ENCODE measurements around the gene ARHGAP6. TPM values are rescaled to one million over a fixed set of nuclear protein-coding genes. Genes with fewer than 3 reads are reported as not detected.
"Not testable (repeated sequence)": the region's sequence is repeated elsewhere in the genome, so short reads cannot be mapped to it uniquely, and the experiment has no call there.

The ARHGAP6 gene
- polyA plus RNA-seq, 1 donor = 5.1 TPM

DNA sequence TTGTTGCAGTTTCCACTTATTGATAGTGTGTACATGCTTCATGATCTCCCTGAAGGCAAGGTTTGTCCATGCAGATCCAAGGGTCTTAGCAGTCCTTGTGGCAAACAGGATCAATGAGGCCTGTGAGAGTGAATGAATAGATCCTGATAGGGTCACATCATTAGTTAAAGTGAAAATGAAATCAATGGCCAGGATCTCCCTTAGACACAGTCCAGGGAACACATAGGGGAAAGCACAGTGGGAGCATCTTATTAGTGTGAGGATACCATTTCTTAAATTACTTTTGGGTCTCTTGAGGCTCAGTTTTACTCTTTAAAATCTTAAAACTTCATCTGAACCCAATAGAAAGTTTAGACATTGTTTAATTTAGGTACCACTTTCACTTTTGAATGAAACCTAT lies 59.3 kb downstream of the ARHGAP6 start:
- no peak for DNase-seq

DNA sequence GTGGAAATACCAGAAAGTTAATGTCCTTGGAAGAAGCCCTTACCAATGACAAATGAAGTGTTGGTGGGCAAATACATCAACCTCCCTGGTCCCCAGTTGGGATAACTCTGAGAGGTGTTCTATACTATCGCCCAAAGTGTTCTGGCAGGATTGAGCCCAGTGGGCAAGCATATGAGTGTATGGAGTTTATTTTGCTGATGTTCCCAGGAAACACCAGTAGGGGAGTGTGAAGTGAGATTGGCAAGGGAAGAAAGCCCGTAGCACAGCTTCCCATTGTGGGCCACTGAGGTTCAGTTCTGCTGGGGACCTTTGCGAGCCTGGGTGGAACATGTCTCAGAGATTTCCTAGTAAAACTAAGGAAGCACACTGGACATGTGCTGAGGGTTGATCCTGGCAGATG lies 65.1 kb downstream of the ARHGAP6 start:
- no peak overlapping the region for H3K27ac ChIP-seq (ENCODE audit: low read length)
- H3K36me3 ChIP-seq (ENCODE audit: control insufficient read depth, insufficient read depth, low read length) = no peaks in the 10 kb centered on the region
- no CpG with 5 or more reads among the region's 3 CpGs for WGBS (ENCODE audit: insufficient coverage, low lambda C conversion rate)
- no peak overlapping the region for H3K4me3 ChIP-seq (ENCODE audit: low read length)
- no peaks in the 10 kb centered on the region for H3K27me3 ChIP-seq (ENCODE audit: control insufficient read depth, insufficient read depth, low read length)
- DNase-seq = no peak
- H3K4me1 ChIP-seq (ENCODE audit: control insufficient read depth, insufficient read depth, low read length) = no peaks in the 10 kb centered on the region
- H3K9me3 ChIP-seq (ENCODE audit: control insufficient read depth, low read depth, low read length) = no peaks in the 10 kb centered on the region

More for the DNA sequence above, 59.3 kb downstream of the ARHGAP6 start:
- Histone ChIP-seq H3K4me1 (ENCODE audit: control insufficient read depth, insufficient read depth, low read length) (no peaks in the 10 kb centered on the region), H3K36me3 (ENCODE audit: control insufficient read depth, insufficient read depth, low read length) (no peaks in the 10 kb centered on the region), H3K4me3 (ENCODE audit: low read length) (no peak overlapping the region), H3K27me3 (ENCODE audit: control insufficient read depth, insufficient read depth, low read length) (no peaks in the 10 kb centered on the region), H3K27ac (ENCODE audit: low read length) (no peak overlapping the region), H3K9me3 (ENCODE audit: control insufficient read depth, low read depth, low read length) (no peaks in the 10 kb centered on the region)

DNA sequence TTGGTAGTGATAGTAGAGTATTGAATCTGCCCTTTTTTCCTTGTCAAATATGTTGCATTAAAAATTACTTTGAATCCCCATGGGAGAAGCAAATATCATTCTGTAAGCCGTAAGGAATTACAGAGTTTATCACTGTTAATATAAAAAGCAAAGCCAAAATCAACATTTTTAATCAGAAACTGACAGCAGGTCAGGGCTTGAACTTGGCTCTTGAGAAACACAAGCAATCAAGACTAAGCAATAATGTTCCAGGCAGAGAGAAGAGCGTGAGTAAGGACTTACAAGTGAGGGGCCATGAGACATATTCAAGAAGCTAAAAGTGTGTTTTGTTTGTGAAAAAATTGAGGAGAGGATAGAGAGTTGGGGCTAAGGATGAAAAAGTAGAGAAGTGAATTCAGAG lies 68.2 kb downstream of the ARHGAP6 start:
- no peaks in the 10 kb centered on the region for H3K27me3 ChIP-seq (ENCODE audit: control insufficient read depth, insufficient read depth, low read length)
- H3K4me3 ChIP-seq (ENCODE audit: low read length) = no peak overlapping the region
- no CpG with 5 or more reads among the region's 2 CpGs for WGBS (ENCODE audit: insufficient coverage, low lambda C conversion rate)
- no peaks in the 10 kb centered on the region for H3K4me1 ChIP-seq (ENCODE audit: control insufficient read depth, insufficient read depth, low read length)
- no peaks in the 10 kb centered on the region for H3K9me3 ChIP-seq (ENCODE audit: control insufficient read depth, low read depth, low read length)
- no peak overlapping the region for H3K27ac ChIP-seq (ENCODE audit: low read length)
- no peak for DNase-seq
- no peaks in the 10 kb centered on the region for H3K36me3 ChIP-seq (ENCODE audit: control insufficient read depth, insufficient read depth, low read length)

DNA sequence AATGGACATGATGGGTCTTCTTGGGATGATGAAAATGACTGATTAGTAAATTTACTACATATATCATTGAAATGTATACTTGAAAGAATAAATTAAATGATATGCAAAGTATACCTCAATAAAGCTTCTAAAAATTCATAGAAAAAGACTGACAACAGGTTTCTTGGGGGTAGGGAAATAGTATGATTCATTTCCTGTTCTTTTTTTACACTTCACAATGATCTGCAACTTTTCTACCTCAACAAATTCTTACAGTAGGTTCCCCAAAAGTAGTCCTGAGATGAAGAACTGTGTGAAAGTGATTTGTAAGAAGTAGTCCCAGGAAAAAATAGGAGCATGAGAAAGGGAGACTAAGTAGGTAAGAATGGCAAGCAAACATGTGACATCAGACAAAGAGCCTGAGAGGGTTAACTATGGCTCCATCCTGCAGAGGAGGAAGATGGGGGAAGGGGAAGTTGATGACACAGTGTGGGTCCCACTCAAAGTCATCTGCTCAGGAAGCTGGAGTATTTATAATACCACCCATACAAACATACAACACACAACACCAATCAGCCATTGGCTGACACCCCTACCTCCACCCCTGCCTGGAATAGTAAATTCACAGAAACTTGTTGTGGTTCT lies 73.9 kb downstream of the ARHGAP6 start:
- no peaks in the 10 kb centered on the region for H3K4me1 ChIP-seq (ENCODE audit: control insufficient read depth, insufficient read depth, low read length)
- no peaks in the 10 kb centered on the region for H3K9me3 ChIP-seq (ENCODE audit: control insufficient read depth, low read depth, low read length)
- no peaks in the 10 kb centered on the region for H3K27me3 ChIP-seq (ENCODE audit: control insufficient read depth, insufficient read depth, low read length)
- no peak for DNase-seq
- H3K4me3 ChIP-seq (ENCODE audit: low read length) = no peak overlapping the region
- H3K27ac ChIP-seq (ENCODE audit: low read length) = no peak overlapping the region
- H3K36me3 ChIP-seq (ENCODE audit: control insufficient read depth, insufficient read depth, low read length) = no peaks in the 10 kb centered on the region

DNA sequence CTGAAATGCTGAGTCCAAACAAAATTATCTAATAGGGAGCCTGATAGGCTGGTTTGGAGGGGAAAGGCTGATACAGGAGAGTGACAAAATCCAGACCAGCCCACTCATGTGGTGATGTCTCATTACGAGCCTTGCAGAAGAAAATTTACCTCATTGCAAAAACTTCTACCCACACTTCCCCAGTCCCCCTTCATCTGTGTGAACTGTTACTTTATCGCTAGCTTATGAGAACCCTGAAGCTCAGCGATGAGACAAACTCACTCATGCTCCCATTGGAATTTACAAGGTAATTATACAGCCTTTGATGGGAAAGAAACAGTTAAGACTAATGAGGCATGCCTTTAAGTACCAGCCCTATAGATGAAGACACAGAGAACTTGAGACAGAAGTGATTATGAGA lies 76.1 kb downstream of the ARHGAP6 start:
- no CpG with 5 or more reads among the region's 3 CpGs for WGBS (ENCODE audit: insufficient coverage, low lambda C conversion rate)
- no peaks in the 10 kb centered on the region for H3K4me1 ChIP-seq (ENCODE audit: control insufficient read depth, insufficient read depth, low read length)
- H3K36me3 ChIP-seq (ENCODE audit: control insufficient read depth, insufficient read depth, low read length) = no peaks in the 10 kb centered on the region
- no peak overlapping the region for H3K27ac ChIP-seq (ENCODE audit: low read length)
- DNase-seq = no peak
- no peaks in the 10 kb centered on the region for H3K27me3 ChIP-seq (ENCODE audit: control insufficient read depth, insufficient read depth, low read length)
- no peak overlapping the region for H3K4me3 ChIP-seq (ENCODE audit: low read length)
- no peaks in the 10 kb centered on the region for H3K9me3 ChIP-seq (ENCODE audit: control insufficient read depth, low read depth, low read length)

DNA sequence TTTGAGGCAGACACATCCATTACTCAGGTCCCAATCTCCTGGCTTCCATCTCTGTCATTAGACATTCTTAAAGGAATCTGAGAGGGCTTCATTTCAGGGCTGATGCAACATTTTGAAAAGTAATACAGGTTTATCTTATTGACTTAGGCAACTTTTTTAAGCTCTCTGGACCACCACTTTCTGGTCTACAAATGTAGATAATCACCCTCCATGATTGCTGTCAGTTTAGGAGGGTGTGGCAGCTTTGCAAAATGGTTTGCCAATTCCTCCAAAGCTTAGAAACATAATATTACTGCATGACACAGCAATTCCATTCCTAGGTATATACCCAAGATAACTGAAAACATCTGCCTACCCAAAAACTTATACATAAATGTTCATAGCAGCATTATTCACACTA lies 77.6 kb downstream of the ARHGAP6 start:
- H3K27ac ChIP-seq (ENCODE audit: low read length) = no peak overlapping the region
- H3K4me3 ChIP-seq (ENCODE audit: low read length) = no peak overlapping the region
- H3K36me3 ChIP-seq (ENCODE audit: control insufficient read depth, insufficient read depth, low read length) = no peaks in the 10 kb centered on the region
- H3K9me3 ChIP-seq (ENCODE audit: control insufficient read depth, low read depth, low read length) = no peaks in the 10 kb centered on the region
- H3K4me1 ChIP-seq (ENCODE audit: control insufficient read depth, insufficient read depth, low read length) = no peaks in the 10 kb centered on the region
- no peaks in the 10 kb centered on the region for H3K27me3 ChIP-seq (ENCODE audit: control insufficient read depth, insufficient read depth, low read length)
- no peak for DNase-seq

DNA sequence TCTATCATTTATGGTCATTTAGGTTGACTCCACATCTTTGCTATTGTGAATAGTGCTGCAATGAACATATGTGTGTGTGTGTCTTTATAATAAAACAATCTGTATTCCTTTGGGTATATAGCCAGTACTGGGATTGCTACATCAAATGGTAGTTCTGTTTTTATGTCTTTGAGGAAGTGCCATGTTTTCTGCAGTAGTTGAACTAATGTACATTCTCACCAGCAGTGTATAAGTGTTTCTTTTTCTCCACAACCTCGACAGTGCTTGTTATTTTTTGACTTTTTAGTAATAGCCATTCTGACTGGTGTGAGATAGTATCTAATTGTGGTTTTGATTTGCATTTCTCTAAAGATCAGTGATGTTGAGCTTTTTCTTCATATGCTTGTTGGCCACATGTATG lies 80.5 kb downstream of the ARHGAP6 start:
- Histone ChIP-seq H3K9me3 (ENCODE audit: control insufficient read depth, low read depth, low read length) (no peaks in the 10 kb centered on the region), H3K36me3 (ENCODE audit: control insufficient read depth, insufficient read depth, low read length) (no peaks in the 10 kb centered on the region), H3K27ac (ENCODE audit: low read length) (no peak overlapping the region), H3K4me1 (ENCODE audit: control insufficient read depth, insufficient read depth, low read length) (no peaks in the 10 kb centered on the region), H3K4me3 (ENCODE audit: low read length) (no peak overlapping the region), H3K27me3 (ENCODE audit: control insufficient read depth, insufficient read depth, low read length) (no peaks in the 10 kb centered on the region)
- DNase-seq = no peak
- WGBS (ENCODE audit: insufficient coverage, low lambda C conversion rate) = no CpG with 5 or more reads among the region's 1 CpG

DNA sequence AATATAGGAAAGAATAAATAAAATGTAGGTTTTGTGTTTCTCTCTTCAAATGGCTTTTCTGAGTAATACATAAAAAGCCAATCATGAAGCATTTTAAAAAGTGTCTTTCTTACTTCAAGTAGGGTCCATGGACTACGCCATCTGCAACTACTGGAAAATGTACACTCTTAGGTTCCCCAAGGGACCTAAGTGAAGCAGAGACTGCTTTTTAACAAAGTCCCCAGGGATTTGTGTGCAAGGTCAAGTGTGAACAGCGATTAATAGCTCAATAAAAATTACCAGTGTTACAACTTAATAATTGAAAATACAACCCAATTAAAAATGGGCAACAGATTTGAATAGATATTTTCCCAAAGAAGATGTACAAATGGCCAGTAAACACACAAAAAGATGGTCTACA lies 84.9 kb downstream of the ARHGAP6 start:
- Histone ChIP-seq H3K4me1 (ENCODE audit: control insufficient read depth, insufficient read depth, low read length) (no peaks in the 10 kb centered on the region), H3K27me3 (ENCODE audit: control insufficient read depth, insufficient read depth, low read length) (no peaks in the 10 kb centered on the region), H3K27ac (ENCODE audit: low read length) (no peak overlapping the region), H3K4me3 (ENCODE audit: low read length) (no peak overlapping the region), H3K9me3 (ENCODE audit: control insufficient read depth, low read depth, low read length) (no peaks in the 10 kb centered on the region), H3K36me3 (ENCODE audit: control insufficient read depth, insufficient read depth, low read length) (no peaks in the 10 kb centered on the region)
- WGBS (ENCODE audit: insufficient coverage, low lambda C conversion rate) = no CpG with 5 or more reads among the region's 2 CpGs
- DNase-seq = no peak

DNA sequence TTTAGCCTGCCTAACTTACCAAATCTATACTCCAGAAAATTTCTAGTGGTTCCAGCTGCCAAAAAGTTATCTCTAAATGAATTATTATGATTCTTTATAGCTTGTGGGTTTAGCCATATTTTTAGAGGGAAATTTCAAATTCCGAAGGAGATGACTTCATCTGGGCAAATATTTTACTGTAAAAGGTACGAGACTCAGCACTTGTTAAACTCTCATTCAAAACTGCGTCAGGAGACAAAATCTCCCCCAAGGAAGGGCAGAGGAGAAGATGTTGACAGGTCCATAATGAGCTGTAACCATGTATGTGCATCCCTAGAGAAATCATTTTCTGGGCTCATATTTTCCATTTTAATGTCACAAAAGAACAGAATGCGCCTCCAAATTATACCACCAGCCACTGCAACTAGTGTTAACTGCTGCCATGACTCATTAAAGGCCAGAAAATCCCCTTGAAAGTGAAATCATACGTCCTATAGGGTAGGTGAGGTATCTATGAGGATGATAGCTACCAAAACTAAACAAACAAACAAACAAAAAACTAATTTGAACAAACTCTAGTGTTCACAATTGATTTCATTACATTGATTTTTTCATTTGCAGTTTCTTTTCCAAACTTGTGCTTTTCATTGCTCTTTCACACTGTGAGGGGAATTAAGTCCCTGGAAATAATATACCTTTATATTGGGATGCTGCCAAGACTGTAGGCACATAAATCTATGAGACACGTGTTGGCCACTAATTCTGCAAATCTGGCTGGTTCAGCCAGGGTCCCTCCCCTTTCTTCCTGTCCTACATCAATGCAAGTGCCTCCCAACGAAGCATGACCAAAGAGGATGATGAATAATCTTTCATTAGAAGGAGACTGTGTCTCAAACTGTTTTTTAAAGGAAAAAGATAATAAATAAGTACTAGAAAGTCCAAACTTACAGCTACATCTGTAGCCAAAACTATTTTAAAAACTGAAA lies 85.8 kb downstream of the ARHGAP6 start:
- Histone ChIP-seq H3K27me3 (ENCODE audit: control insufficient read depth, insufficient read depth, low read length) (no peaks in the 10 kb centered on the region), H3K27ac (ENCODE audit: low read length) (no peak overlapping the region), H3K36me3 (ENCODE audit: control insufficient read depth, insufficient read depth, low read length) (no peaks in the 10 kb centered on the region), H3K4me1 (ENCODE audit: control insufficient read depth, insufficient read depth, low read length) (no peaks in the 10 kb centered on the region), H3K4me3 (ENCODE audit: low read length) (no peak overlapping the region), H3K9me3 (ENCODE audit: control insufficient read depth, low read depth, low read length) (no peaks in the 10 kb centered on the region)
- WGBS (ENCODE audit: insufficient coverage, low lambda C conversion rate) = no CpG with 5 or more reads among the region's 7 CpGs
- no peak for DNase-seq

DNA sequence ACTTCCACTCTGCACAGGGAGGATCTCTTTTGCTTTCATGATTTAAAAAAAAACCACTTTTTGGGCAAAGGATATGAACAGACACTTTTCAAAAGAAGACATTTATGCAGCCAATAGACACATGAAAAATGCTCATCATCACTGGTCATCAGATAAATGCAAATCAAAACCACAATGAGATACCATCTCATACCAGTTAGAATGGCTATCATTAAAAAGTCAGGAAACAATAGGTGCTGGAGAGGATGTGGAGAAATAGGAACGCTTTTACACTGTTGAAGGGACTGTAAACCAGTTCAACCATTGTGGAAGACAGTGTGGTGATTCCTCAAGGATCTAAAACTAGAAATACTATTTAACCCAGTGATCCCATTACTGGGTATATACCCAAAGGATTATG lies 87.4 kb downstream of the ARHGAP6 start:
- no CpG with 5 or more reads among the region's 1 CpG for WGBS (ENCODE audit: insufficient coverage, low lambda C conversion rate)

DNA sequence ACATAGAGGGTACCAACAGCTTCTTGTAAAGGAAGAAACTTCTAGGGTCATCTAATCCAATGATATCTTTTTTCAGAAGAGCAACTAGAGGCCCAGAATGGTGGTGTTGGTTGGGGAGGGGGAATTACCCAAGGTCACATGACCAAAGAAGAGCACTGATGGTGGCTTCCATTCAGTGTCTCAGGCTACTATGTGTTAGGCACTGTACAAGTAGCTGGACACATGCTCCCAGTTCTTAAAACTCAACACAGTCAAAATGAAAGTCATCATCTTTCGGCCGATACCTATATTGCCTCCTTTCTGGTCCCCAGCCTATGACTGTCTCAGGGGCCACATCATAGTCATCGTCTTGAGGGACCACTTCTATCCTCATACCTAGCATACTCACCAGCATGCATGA lies 88.1 kb downstream of the ARHGAP6 start:
- no peaks in the 10 kb centered on the region for H3K27me3 ChIP-seq (ENCODE audit: control insufficient read depth, insufficient read depth, low read length)
- WGBS (ENCODE audit: insufficient coverage, low lambda C conversion rate) = no CpG with 5 or more reads among the region's 3 CpGs

More for the DNA sequence above, 87.4 kb downstream of the ARHGAP6 start:
- not testable (repeated sequence) for H3K27me3 ChIP-seq (ENCODE audit: control insufficient read depth, insufficient read depth, low read length); H3K4me3 ChIP-seq (ENCODE audit: low read length); DNase-seq; H3K9me3 ChIP-seq (ENCODE audit: control insufficient read depth, low read depth, low read length); H3K4me1 ChIP-seq (ENCODE audit: control insufficient read depth, insufficient read depth, low read length); H3K27ac ChIP-seq (ENCODE audit: low read length); H3K36me3 ChIP-seq (ENCODE audit: control insufficient read depth, insufficient read depth, low read length)

More for the DNA sequence above, 88.1 kb downstream of the ARHGAP6 start:
- Histone ChIP-seq H3K36me3 (ENCODE audit: control insufficient read depth, insufficient read depth, low read length) (no peaks in the 10 kb centered on the region), H3K4me1 (ENCODE audit: control insufficient read depth, insufficient read depth, low read length) (no peaks in the 10 kb centered on the region), H3K9me3 (ENCODE audit: control insufficient read depth, low read depth, low read length) (no peaks in the 10 kb centered on the region), H3K4me3 (ENCODE audit: low read length) (no peak overlapping the region), H3K27ac (ENCODE audit: low read length) (no peak overlapping the region)
- DNase-seq = no peak

Data from large intestine (tissue), 3 donors.